K562 (cell line): ENCODE data around the gene EDEM1. TPM values are rescaled to one million over a fixed set of nuclear protein-coding genes. Genes with fewer than 3 reads are reported as not detected.
A peak's percentile ranks its signal among the peaks of the same experiment; 100 is the strongest.

ENCODE experiments used
- CHCHD3 ChIP-seq: fragments of 250-450 bp; sonication (Bioruptor Pico); IDR thresholded peaks from 2 replicates; pipeline ENCODE4 v2.1.2; 2022; ENCODE audit warnings: mild to moderate bottlenecking
- HDAC6 ChIP-seq: IDR thresholded peaks from 2 replicates; pipeline ENCODE4 v1.6.1; 2012; ENCODE audit warnings: low read depth, mild to moderate bottlenecking, control low read depth, inconsistent platforms, low read length, moderate library complexity
- HLTF ChIP-seq: fragments of 450-650 bp; IDR thresholded peaks from 2 replicates; pipeline ENCODE4 v1.6.1; 2016
- HNRNPUL1 ChIP-seq: fragments of 200-400 bp; formaldehyde crosslinking; IDR thresholded peaks from 2 replicates; pipeline ENCODE4 v1.6.1; 2017; ENCODE audit warnings: low read length
- KAT7 ChIP-seq: sonication (generic); formaldehyde crosslinking; IDR thresholded peaks from 2 replicates; pipeline ENCODE4 v1.8.0; 2022; ENCODE audit warnings: missing genetic modification reagents, mild to moderate bottlenecking, borderline replicate concordance
- KDM2B ChIP-seq: fragments of 250-450 bp; sonication (Bioruptor Pico); IDR thresholded peaks from 2 replicates; pipeline ENCODE4 v1.8.0; 2021; ENCODE audit warnings: mild to moderate bottlenecking, moderate library complexity
- MAZ ChIP-seq, 2 experiments: fragments of 450-650 bp in 1 of 2; sonication (generic) in 1 of 2; formaldehyde crosslinking; IDR thresholded peaks in 1 of 2; conservative IDR thresholded peaks in 1 of 2; 2 replicates each; pipeline versions ENCODE4 v1.4.0 to v1.5.0; 2020; ENCODE audit warnings: mild to moderate bottlenecking in 1 of 2, missing genetic modification reagents in 1 of 2
- MED1 ChIP-seq: sonication (generic); formaldehyde crosslinking; IDR thresholded peaks from 2 replicates; pipeline ENCODE4 v1.8.1; 2023; ENCODE audit warnings: missing genetic modification reagents, borderline replicate concordance
- NFRKB ChIP-seq: fragments of 450-650 bp; IDR thresholded peaks from 2 replicates; pipeline ENCODE4 v1.6.1; 2016; ENCODE audit warnings: low read depth
- RFX1 ChIP-seq: fragments of 450-650 bp; IDR thresholded peaks from 2 replicates; pipeline ENCODE4 v1.6.1; 2016; ENCODE audit warnings: mild to moderate bottlenecking, moderate library complexity
- SMARCA5 ChIP-seq: fragments of 450-650 bp; IDR thresholded peaks from 2 replicates; pipeline ENCODE4 v1.6.1; 2016
- STAT5A ChIP-seq: IDR thresholded peaks from 2 replicates; pipeline ENCODE4 v1.6.1; 2012; ENCODE audit warnings: low read length, inconsistent platforms, borderline replicate concordance
- STAT5B ChIP-seq: fragments of 250-450 bp; sonication (Bioruptor Pico); IDR thresholded peaks from 2 replicates; pipeline ENCODE4 v1.8.0; 2021; ENCODE audit warnings: mild to moderate bottlenecking, inconsistent platforms
- TCF3 ChIP-seq: sonication (generic); formaldehyde crosslinking; IDR thresholded peaks from 2 replicates; pipeline ENCODE4 v1.4.0; 2020; ENCODE audit warnings: mild to moderate bottlenecking, missing genetic modification reagents
- TEAD2 ChIP-seq: fragments of 450-650 bp; IDR thresholded peaks from 2 replicates; pipeline ENCODE4 v1.6.1; 2016; ENCODE audit warnings: missing genetic modification characterization, control low read depth, missing compliant biosample characterization
- TGIF2 ChIP-seq: sonication (generic); formaldehyde crosslinking; IDR thresholded peaks from 2 replicates; pipeline ENCODE4 v1.8.1; 2022; ENCODE audit warnings: mild to moderate bottlenecking, missing genetic modification reagents, moderate library complexity
- ZNF143 ChIP-seq: sonication (generic); formaldehyde crosslinking; IDR thresholded peaks from 2 replicates; pipeline ENCODE4 v1.9.0; 2022; ENCODE audit warnings: mild to moderate bottlenecking, missing genetic modification reagents
- ZNF197 ChIP-seq: fragments of 200-800 bp; sonication (Bioruptor generic); IDR thresholded peaks from 2 replicates; pipeline ENCODE4 v1.6.1; 2016; ENCODE audit warnings: low read depth, missing genetic modification characterization, missing compliant biosample characterization
- ZNF217 ChIP-seq: sonication (generic); formaldehyde crosslinking; IDR thresholded peaks from 2 replicates; pipeline ENCODE4 v1.8.0; 2022; ENCODE audit warnings: mild to moderate bottlenecking, missing genetic modification reagents
- ZNF232 ChIP-seq: sonication (generic); formaldehyde crosslinking; IDR thresholded peaks from 2 replicates; pipeline ENCODE4 v1.8.0; 2022; ENCODE audit warnings: mild to moderate bottlenecking, missing genetic modification reagents
- ZSCAN32 ChIP-seq: fragments of 450-650 bp; formaldehyde crosslinking; IDR thresholded peaks from 2 replicates; pipeline ENCODE4 v1.4.0; 2020; ENCODE audit warnings: mild to moderate bottlenecking, moderate library complexity
- polyA plus RNA-seq, 8 experiments: library from polyadenylated mRNA; depleted of rRNA in 4 of 8; stranded (reverse) in 5 of 8; unstranded in 3 of 8; fragments of >200 nt; fragmentation: Nextera tagmentation in 2 of 8; fragmentation: Illumina TruSeq in 1 of 8; extraction: Ambion mirVana in 2 of 8; extraction: Trizol in 1 of 8; gene quantifications; 2 replicates each; pipeline versions ENCODE4 v1.2.1 to v1.2.3, GENCODE V29; 2011 to 2014; ENCODE audit warnings: inconsistent platforms in 1 of 8, missing spikeins in 1 of 8
- total RNA-seq, 7 experiments: library from RNA; depleted of rRNA in 6 of 7; stranded (reverse); fragments of >200 nt in 6 of 7; fragmentation: Illumina TruSeq in 2 of 7; extraction: Trizol in 2 of 7; gene quantifications; 2 replicates each; pipeline versions ENCODE4 v1.2.1 to v1.2.3, GENCODE V29; 2011 to 2021; ENCODE audit warnings: low replicate concordance in 1 of 7
- TF ChIP-seq, protein P1 (sequence below): fragments of 450-650 bp; IDR thresholded peaks from 2 replicates; pipeline ENCODE4 v1.6.1; 2018; ENCODE audit warnings: mild to moderate bottlenecking, low read depth; ENCODE audit not compliant: partially characterized antibody
- TF ChIP-seq, protein P2 (sequence below): fragments of 200-800 bp; sonication (Bioruptor generic); IDR thresholded peaks from 2 replicates; pipeline ENCODE4 v1.6.1; 2017; ENCODE audit warnings: missing genetic modification characterization, missing compliant biosample characterization
- TF ChIP-seq, protein P3 (sequence below): sonication (generic); formaldehyde crosslinking; IDR thresholded peaks from 2 replicates; pipeline ENCODE4 v1.5.0; 2020; ENCODE audit warnings: missing genetic modification reagents
- TF ChIP-seq, protein P4 (sequence below): IDR thresholded peaks from 2 replicates; pipeline ENCODE4 v1.6.1; 2011; ENCODE audit not compliant: insufficient read length; ENCODE audit errors: extremely low read depth
- TF ChIP-seq, protein P5 (sequence below): fragments of 250-450 bp; sonication (Bioruptor Pico); IDR thresholded peaks from 2 replicates; pipeline ENCODE4 v1.8.0; 2021; ENCODE audit warnings: moderate library complexity, mild to moderate bottlenecking, inconsistent platforms

The EDEM1 gene
- total and polyA plus RNA-seq, 9 of the 15 experiments (the other 6 are each of a cell fraction or from before 2014, with no cell fraction given), result 6.2 to 36.7 (median 14.3) TPM

DNA sequence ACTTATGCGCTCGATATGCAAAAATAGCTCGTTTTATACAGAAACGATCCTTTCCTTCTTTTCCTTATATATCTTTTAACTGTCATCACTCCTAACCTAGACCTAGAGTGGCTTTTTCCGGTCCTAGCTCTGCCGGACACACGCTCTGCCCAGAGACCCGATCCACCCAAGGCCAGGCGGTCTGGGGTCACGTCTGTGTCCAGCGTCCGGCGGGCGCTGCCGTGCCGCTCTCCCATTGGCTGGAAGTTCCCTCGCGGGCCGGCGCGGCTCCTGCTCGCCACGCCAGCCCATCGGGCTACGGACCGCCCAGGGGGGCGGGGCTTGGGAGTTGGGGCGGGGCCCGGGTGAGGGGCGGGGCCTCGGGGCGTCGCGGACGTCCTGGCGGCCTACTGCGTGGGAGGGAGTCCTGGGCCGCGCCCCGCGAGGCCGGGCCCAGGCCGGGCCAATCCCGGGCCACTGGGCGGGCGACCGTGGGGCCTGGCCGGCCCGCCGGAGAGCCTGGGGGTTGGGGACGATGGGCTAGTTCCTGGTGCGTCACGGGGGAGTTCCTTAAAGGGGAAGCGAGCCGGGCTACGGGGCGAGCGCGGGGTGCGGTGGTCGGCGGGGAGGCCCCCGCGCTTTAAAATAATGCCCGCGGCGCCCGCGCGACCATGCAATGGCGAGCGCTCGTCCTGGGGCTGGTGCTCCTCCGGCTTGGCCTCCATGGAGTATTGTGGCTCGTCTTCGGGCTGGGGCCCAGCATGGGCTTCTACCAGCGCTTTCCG lies at the start of gene EDEM1 (continued):
- TF ChIP-seq, protein P1, sequence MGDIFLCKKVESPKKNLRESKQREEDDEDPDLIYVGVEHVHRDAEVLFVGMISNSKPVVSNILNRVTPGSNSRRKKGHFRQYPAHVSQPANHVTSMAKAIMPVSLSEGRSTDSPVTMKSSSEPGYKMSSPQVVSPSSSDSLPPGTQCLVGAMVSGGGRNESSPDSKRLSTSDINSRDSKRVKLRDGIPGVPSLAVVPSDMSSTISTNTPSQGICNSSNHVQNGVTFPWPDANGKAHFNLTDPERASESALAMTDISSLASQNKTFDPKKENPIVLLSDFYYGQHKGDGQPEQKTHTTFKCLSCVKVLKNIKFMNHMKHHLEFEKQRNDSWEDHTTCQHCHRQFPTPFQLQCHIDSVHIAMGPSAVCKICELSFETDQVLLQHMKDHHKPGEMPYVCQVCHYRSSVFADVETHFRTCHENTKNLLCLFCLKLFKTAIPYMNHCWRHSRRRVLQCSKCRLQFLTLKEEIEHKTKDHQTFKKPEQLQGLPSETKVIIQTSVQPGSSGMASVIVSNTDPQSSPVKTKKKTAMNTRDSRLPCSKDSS, result no peak
- TF ChIP-seq TGIF2 (CRISPR knock-in tag) (no peak), ZNF197 (CRISPR knock-in tag) (no peak), KAT7 (CRISPR knock-in tag) (no peak), CHCHD3 (CRISPR knock-in tag) (no peak), HNRNPUL1 (no peak), HDAC6 (no peak), RFX1 (no peak), ZNF217 (no peak), MAZ (CRISPR knock-in tag; conservative IDR thresholded peaks at IDR 0.05 in 1 of 2, IDR thresholded peaks at IDR 0.05 in 1 of 2) (peak in 1 of 2 experiments; percentile 33; a peak in 2 of 4 replicates), TCF3 (CRISPR knock-in tag) (no peak; the same call in 1 of the 2 replicates), KDM2B (CRISPR knock-in tag) (0 out of 2 replicates have a peak, but pooled peaks have one; percentile 9), HLTF (no peak), NFRKB (peak; percentile 85), ZNF232 (CRISPR knock-in tag) (no peak), STAT5A (no peak), MED1 (CRISPR knock-in tag) (no peak), ZNF143 (CRISPR knock-in tag) (peak; percentile 10; the same call in 1 of the 2 replicates), ZSCAN32 (CRISPR knock-in tag) (0 out of 2 replicates have a peak, but pooled peaks have one; percentile 12), STAT5B (CRISPR knock-in tag) (no peak), TEAD2 (no peak), SMARCA5 (no peak)
- TF ChIP-seq, protein P2, sequence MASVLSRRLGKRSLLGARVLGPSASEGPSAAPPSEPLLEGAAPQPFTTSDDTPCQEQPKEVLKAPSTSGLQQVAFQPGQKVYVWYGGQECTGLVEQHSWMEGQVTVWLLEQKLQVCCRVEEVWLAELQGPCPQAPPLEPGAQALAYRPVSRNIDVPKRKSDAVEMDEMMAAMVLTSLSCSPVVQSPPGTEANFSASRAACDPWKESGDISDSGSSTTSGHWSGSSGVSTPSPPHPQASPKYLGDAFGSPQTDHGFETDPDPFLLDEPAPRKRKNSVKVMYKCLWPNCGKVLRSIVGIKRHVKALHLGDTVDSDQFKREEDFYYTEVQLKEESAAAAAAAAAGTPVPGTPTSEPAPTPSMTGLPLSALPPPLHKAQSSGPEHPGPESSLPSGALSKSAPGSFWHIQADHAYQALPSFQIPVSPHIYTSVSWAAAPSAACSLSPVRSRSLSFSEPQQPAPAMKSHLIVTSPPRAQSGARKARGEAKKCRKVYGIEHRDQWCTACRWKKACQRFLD (CRISPR knock-in tag), result no peak
- TF ChIP-seq, protein P3, sequence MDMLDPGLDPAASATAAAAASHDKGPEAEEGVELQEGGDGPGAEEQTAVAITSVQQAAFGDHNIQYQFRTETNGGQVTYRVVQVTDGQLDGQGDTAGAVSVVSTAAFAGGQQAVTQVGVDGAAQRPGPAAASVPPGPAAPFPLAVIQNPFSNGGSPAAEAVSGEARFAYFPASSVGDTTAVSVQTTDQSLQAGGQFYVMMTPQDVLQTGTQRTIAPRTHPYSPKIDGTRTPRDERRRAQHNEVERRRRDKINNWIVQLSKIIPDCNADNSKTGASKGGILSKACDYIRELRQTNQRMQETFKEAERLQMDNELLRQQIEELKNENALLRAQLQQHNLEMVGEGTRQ (CRISPR knock-in tag), result no peak
- TF ChIP-seq, protein P4, sequence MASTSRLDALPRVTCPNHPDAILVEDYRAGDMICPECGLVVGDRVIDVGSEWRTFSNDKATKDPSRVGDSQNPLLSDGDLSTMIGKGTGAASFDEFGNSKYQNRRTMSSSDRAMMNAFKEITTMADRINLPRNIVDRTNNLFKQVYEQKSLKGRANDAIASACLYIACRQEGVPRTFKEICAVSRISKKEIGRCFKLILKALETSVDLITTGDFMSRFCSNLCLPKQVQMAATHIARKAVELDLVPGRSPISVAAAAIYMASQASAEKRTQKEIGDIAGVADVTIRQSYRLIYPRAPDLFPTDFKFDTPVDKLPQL, result no peak
- TF ChIP-seq, protein P5, sequence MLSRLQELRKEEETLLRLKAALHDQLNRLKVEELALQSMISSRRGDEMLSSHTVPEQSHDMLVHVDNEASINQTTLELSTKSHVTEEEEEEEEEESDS (CRISPR knock-in tag), result no peak
